HCT116 (cell line): ENCODE measurements around the gene CENPB.

ENCODE experiments used
- ATF3 ChIP-seq: IDR thresholded peaks from 2 replicates; pipeline ENCODE4 v1.6.1; 2012
- CEBPB ChIP-seq: IDR thresholded peaks from 2 replicates; pipeline ENCODE4 v1.6.1; 2012; ENCODE audit warnings: low read depth
- CTCF ChIP-seq, 3 experiments: fragments of 200-600 bp in 1 of 3; sonication (generic) in 1 of 3; IDR thresholded peaks in 2 of 3; conservative IDR thresholded peaks in 1 of 3; 2 replicates each; pipeline ENCODE4 v1.5.1; 2012 to 2017; ENCODE audit warnings: low read depth in 2 of 3, low read length in 2 of 3, antibody characterized with exemption in 1 of 3, borderline replicate concordance in 1 of 3, control low read depth in 1 of 3, mild to moderate bottlenecking in 1 of 3, mixed read lengths in 1 of 3, mixed run types in 1 of 3, moderate library complexity in 1 of 3; ENCODE audit not compliant: insufficient read depth in 1 of 3
- EGR1 ChIP-seq: IDR thresholded peaks from 2 replicates; pipeline ENCODE4 v1.6.1; 2012; ENCODE audit warnings: low read depth
- EZH2phosphoT487 ChIP-seq: fragments of 200-600 bp; IDR thresholded peaks from 2 replicates; pipeline ENCODE4 v1.6.1; 2018; ENCODE audit warnings: antibody characterized with exemption, borderline replicate concordance
- POLR2A ChIP-seq: IDR thresholded peaks from 2 replicates; pipeline ENCODE4 v1.7.0; 2011; ENCODE audit warnings: borderline replicate concordance; ENCODE audit not compliant: insufficient read depth, insufficient read length; ENCODE audit errors: extremely low read depth
- ZFX ChIP-seq: fragments of 450-650 bp; IDR thresholded peaks from 2 replicates; pipeline ENCODE4 v1.6.1; 2017
- ZNF274 ChIP-seq: fragments of 200-500 bp; sonication (Bioruptor generic); IDR thresholded peaks from 2 replicates; pipeline ENCODE4 v1.6.1; 2014; ENCODE audit warnings: mild to moderate bottlenecking, low read depth, low read length, inconsistent platforms

GRCh38 chr20:3804254-3804751 lies 17.8 kb upstream of the CENPB start:
- TF ChIP-seq CTCF (IDR thresholded peaks at IDR 0.05 in 2 of 3, conservative IDR thresholded peaks at IDR 0.05 in 1 of 3; ENCODE audit: borderline replicate concordance in 1 of 3, insufficient read depth in 1 of 3, low read depth in 2 of 3, low read length in 2 of 3) = no peak
- TF ChIP-seq EZH2phosphoT487 = no peak
- TF ChIP-seq EGR1 = no peak
- no peak for TF ChIP-seq ZNF274
- no peak for TF ChIP-seq CEBPB
- TF ChIP-seq ATF3 = no peak
- TF ChIP-seq ZFX = no peak
- no peak for TF ChIP-seq POLR2A
